Effector CD8-positive, alpha-beta T cell (primary cell): Measurements from ENCODE around the gene OSBP.
"Not testable (repeated sequence)": the region's sequence is repeated elsewhere in the genome, so short reads cannot be mapped to it uniquely, and the experiment has no call there.

Source experiments
- DNase-seq: peaks from one replicate; lab custom pipeline; 2025; lab: John Stamatoyannopoulos, UW
- total RNA-seq, 4 experiments: gene quantifications; one replicate each; lab custom pipeline; 2026; lab: John Stamatoyannopoulos, UW

OSBP gene, protein sequence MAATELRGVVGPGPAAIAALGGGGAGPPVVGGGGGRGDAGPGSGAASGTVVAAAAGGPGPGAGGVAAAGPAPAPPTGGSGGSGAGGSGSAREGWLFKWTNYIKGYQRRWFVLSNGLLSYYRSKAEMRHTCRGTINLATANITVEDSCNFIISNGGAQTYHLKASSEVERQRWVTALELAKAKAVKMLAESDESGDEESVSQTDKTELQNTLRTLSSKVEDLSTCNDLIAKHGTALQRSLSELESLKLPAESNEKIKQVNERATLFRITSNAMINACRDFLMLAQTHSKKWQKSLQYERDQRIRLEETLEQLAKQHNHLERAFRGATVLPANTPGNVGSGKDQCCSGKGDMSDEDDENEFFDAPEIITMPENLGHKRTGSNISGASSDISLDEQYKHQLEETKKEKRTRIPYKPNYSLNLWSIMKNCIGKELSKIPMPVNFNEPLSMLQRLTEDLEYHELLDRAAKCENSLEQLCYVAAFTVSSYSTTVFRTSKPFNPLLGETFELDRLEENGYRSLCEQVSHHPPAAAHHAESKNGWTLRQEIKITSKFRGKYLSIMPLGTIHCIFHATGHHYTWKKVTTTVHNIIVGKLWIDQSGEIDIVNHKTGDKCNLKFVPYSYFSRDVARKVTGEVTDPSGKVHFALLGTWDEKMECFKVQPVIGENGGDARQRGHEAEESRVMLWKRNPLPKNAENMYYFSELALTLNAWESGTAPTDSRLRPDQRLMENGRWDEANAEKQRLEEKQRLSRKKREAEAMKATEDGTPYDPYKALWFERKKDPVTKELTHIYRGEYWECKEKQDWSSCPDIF
- total RNA-seq = 89.1 to 124 (median 99.2) reads per million in 4 experiments

GRCh38 chr11:59615637-59616395, at the start of gene OSBP:
TSS of gene OSBP (minus strand) at chr11:59615774. CDS start at chr11:59615664, 110 bp downstream.
- DNase-seq = peak; percentile 99

DNA sequence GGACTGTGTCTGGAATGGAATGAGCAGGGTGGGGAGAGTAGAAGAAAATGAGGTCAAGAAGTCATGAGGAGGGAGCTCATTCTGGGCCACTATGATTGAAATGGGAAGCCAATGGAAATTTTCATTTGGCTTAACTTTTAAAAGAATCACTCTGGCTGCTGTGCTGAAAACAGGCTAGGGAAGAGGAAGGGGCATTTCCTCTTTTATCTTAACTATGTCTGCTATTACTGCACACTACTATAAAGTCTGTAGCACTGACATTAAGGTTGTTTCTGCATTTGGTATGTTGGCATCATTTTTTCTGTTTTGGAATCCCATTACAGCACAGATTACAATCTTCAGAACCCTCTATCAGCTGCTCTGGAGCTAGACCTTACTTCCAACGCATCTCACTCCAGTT, 45.0 kb upstream of the OSBP start:
- no peak for DNase-seq

DNA sequence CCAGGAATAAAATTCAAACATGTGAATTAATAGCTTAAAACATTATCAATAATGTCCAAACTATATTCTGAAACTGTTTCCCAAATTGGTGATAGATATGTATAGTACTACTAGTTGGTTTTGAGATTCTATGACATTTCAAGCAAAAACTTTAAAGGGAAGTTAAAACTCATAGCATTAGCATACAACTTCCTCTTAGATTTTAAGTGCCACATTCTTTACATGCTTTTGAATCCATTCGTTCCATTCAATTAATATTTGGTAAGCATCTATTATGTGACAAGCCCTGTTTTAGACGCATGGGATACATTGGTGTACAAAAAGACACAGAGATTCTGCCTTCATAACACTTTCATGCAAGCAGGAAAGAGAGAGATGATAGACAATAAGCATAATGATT, 44.4 kb upstream of the OSBP start:
- DNase-seq = no peak

- no peak for DNase-seq
Observed at GRCh38 chr11:59658036-59658435, 42.5 kb upstream of the OSBP start.

DNA sequence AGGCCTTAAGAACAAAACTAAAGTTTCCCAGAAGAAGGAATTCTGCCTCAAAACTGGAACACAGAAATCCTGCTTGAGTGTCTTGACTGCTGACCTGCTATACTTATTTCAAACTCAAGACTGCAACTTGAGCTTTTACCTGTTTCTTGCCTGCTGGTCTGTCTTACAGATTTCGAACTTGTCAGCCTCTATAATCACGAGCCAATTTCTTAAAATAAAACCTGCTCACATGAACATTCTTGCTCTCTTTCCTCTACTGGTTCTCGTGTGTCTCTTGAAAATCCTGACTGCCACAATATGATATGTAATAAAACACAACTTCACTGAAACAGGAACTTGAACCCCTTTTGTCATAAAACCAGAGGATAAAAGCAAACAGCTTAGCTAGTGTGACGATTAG, 39.3 kb upstream of the OSBP start:
- no peak for DNase-seq

DNA sequence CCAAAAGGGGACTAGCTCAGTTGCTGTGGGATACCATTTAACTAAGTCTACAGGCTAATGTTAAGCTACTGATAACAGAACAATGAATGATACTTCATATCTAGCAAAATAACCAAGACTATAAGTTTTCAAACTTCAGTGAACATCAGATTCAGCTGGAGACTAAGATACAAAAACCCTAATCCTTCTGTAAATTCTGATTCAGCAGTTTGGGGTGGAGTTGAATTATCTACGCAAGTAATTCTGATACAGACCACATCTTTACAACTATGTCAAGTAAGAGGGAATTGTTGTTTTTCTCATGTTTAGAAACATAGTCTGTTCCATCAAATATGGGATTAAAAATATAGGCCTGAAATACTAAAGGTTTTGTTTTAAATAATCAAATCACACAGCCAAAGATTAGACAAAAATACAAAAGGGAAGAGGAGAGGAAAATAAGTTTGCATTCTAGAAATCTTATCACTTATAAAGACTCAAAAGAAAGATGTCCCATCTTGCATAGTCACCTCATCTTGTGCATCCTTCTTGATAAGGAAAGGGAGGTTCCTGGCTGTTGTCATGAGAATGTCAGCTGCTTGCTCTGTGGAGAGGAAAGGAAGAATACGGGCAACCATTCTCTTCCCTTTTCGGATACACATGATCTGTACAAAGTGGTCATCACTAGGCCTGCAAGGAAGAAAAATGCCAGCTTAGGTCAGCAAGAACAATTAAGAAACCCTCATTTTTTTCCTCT, 31.8 kb upstream of the OSBP start:
- no peak for DNase-seq

DNA sequence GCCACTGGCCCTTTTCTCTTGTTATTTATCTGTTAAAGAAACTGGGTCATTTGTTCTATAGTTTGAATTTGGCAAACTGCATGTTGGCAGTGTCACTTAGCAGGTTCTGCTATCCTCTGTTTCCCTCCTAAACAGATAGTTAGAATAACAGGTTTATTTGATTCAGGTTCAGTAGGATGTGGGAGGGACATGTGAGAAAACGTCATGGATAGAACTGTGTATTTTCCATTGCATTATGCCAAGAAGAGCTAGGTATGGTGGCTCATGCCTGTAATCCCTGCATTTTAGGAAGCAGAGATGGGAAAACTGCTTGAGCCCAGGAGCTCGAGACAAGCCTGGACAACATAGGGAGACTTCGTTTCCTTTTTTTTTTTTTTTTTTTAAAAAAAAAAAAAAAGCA, 29.0 kb upstream of the OSBP start:
- no peak for DNase-seq

- no peak for DNase-seq
Observed at GRCh38 chr11:59643390-59643789, 27.8 kb upstream of the OSBP start.

DNA sequence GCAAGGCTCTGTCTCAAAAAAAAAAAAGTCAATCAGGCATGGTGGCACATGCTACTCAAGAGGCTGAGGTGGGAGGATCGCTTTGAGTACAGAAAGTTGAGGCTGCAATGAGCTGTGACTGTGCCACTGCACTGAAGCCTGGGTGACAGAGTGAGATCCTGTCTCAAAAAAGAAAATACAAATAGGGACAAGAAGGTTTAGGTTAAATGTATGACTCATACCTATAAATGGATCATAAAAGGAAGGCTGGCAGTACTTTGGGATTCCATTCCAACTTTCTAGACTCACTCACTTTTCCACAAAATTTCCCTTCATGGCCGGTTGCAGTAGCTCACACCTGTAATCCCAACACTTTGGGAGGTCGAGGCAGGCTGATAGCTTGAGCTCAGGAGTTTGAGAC, 25.6 kb upstream of the OSBP start:
- no peak for DNase-seq

DNA sequence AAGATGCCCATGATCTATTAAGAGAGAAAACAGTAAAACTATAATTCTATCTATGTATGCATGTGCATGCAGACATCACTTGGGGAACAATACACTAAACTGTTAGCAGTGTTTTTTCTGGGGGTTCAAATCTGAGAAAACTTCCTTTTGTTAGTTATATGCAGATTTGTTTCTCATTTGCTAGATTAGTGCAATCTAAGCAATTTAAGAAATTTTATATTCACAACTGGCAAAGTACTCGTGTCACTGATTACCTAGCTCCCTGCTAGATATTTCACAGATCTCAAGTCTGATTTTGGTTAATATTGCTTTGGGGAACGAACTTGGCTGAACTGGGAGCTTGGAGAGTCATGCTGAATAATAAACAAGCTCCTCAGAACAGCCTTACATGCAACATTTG, 14.9 kb upstream of the OSBP start:
- DNase-seq = no peak

- DNase-seq = no peak
Observed at GRCh38 chr11:59629996-59630395, 14.4 kb upstream of the OSBP start.

DNA sequence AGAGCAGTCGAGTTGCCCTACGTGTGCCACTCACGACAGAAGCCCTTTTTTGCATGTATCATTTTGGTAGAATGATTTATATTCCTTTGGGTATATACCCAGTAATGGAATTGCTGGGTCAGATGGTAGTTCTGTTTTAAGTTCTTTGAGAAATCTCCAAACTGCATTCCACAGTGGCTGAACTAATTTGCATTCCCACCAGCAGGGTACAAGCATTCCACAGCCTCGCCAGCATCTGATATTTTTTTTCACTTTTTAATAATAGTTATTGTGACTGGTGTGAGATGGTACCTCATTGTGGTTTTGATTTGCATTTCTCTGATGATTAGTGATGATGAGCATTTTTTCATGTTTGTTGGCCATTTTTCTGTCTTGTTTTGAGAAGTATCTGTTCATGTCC, 11.4 kb upstream of the OSBP start:
- DNase-seq = not testable (repeated sequence)

- DNase-seq = no peak
Observed at GRCh38 chr11:59625703-59626102, 10.1 kb upstream of the OSBP start.

DNA sequence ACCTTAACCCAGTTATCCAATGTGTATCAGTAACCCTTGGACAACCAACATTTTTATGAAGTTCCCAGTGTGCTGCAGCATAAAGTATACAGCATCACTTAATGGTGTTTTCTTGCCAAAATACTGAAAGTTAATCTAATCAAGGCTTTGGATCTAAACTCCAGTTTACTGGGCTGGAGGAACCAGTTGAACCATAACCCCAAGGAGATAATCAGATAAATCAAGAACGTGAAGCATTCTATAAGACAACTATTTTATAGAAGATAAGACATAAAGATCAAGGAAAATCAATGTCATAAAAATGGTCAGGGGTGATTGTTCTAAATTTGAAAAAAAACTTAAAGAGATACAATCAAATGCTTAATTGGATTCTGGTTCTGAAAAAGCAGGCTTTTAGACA, 2.3 kb upstream of the OSBP start:
- DNase-seq = no peak

DNA sequence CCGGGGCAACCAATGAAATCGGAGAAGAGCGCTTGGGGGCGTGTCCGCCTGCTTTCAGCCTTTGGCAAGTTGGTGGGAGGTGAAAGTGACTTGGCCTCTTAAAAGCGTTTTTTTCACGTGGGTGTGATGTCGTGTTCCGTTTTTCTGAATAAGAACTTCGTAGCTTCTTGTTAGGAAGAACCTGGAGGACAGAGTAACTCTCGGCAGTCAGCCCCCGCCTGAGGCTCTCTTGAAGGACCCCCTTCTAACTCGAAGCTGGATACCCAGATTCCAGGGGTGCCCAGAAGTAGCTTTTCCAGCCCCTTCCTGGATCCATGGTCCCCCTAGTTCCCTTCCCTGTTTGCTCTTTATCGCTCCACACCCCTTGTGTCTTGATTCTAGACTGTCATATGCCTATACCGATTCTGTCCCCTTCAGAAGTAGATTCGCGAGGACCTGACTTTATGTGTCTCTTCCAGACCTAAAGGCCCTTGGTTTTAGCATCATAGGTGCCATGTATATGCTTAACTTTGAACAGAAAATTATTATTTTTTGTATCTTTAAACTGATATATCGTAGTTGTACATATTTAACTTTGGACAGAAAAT, 915 bp upstream of the OSBP start:
- DNase-seq = no peak

DNA sequence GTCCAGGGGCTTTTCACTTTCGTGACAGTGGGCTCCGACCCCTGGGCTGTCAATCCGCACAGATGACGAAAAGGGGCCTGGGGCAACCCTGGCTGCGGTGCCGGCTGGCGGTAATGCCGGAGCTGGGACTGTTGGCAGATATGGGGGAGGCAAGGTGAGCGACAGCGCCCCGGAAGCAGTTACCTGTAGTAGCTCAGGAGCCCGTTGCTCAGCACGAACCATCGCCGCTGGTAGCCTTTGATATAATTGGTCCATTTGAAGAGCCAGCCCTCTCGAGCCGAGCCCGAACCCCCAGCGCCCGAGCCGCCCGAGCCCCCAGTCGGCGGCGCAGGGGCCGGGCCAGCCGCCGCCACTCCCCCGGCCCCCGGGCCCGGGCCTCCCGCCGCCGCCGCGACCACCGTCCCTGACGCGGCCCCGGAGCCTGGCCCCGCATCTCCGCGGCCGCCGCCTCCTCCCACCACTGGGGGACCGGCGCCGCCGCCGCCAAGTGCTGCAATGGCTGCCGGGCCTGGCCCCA, 396 bp downstream of the OSBP start:
- peak; percentile 50 for DNase-seq

DNA sequence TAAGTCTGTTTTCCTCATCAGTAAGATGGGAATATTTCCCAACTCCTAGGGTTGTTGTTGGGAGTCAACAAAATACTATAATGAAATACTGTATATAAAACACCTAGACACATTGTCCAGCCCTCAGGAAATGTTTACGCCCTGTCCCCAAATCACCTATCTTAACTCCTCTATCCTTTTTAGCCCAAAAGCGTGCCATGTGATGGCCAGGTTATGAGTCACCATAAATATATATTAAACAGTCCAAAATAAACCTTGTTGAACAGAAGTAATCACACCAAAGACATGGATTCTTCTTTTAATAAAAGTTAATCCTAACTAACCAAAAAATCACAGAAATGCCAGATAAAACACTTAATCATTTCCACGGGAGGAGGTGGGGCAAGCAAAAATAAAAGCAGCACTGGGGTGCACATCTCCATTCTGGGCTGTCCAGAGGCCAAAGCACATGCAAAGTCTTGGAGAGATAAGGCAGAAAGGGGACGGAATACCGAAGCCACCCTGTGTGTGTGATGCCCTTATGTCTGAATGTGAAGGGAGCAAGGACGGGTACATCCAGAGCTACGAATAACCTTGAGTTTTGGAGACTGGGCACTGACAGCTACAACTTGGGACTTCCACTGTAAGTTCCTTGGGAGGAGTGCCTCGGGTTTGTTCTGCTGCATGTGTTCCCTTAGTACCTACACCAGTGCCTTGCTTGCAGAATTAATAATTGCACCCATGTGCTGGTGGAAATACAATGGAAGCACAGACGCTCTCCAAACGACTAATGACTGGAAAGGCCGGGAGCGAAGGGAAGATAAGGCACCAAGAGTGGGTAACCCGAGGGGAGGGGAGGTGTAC, 1.1 kb downstream of the OSBP start:
- DNase-seq = no peak

DNA sequence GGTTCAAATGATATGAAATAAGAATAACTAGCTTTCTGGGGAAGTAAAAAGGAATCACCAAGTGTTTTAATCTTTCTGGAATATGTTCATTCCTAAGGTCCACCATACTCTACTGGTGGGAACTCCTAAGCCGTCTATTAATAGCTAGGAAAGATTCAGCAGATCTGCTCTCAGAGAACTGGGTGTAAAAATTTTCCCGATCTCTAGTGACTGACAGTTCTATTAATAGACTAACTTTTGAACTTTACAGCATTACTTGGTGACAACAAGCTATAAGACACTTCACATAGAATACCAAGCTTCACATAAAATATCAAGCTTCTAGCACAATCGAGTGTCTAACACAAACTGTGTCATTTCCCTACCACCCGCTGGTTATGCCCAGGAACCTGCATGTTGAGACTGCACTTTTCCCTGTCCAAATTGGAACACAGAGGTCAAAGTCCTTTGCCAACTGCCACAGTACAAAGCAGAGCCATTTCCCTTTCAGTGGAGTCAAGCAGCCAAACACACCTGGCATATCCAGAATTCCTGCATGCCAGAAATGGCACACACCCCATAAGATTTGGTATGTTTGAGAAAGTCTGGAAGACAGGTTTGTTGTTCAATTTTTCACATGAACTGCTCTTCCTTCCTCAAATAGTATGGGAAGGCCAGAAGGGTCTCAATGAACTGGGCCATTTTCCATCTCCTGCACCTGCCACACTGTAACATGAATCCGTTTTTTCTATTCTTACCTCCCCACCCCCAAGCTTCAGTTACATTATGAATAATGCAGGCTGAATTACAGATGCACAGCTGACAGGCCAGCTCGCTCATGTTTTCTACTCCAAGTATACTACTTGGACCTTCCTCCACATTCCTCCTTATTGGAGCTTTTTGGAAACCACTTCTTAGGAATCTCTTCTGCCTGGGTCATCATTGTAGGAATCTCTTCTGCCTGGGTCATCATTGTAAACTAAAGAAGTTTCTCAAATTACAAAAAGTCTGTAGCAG, 3.7 kb downstream of the OSBP start:
- DNase-seq = no peak

GRCh38 chr11:59610289-59610688, 5.3 kb downstream of the OSBP start:
- no peak for DNase-seq
